Colonic mucosa (tissue), 4 donors: ENCODE data around the gene TIMM17A. TPM values are rescaled to one million over a fixed set of nuclear protein-coding genes. Genes with fewer than 3 reads are reported as not detected.

Experiments
- DNase-seq: peaks from one replicate; pipeline ENCODE4 v3.0.0-alpha.2; 2020
- H3K27ac ChIP-seq: fragments of 200-600 bp; one replicate; pipeline ENCODE4 v1.8.0; 2021
- H3K27me3 ChIP-seq: fragments of 200-600 bp; one replicate; pipeline ENCODE4 v1.8.0; 2021
- H3K36me3 ChIP-seq: fragments of 200-600 bp; one replicate; pipeline ENCODE4 v1.8.0; 2021
- H3K4me1 ChIP-seq: fragments of 200-600 bp; one replicate; pipeline ENCODE4 v1.8.0; 2021; ENCODE audit warnings: mild to moderate bottlenecking
- H3K4me3 ChIP-seq: fragments of 200-600 bp; one replicate; pipeline ENCODE4 v1.8.0; 2021
- H3K9ac ChIP-seq, 2 donors: one replicate each; pipeline ENCODE4 v1.7.0; 2013; ENCODE audit warnings: control low read depth in 2 of 2, low read depth in 2 of 2, low read length in 2 of 2
- H3K9me3 ChIP-seq: fragments of 200-600 bp; one replicate; pipeline ENCODE4 v1.8.0; 2021
- intact Hi-C: fragments of 100-400 bp; cut with DNase I; formaldehyde crosslinking; loops from one replicate; pipeline ENCODE4 v1.14.1; 2022
- total RNA-seq, 2 donors: library from RNA; stranded (reverse); fragmentation: NEBNext Ultra II Directional in 1 of 2; extraction: Animal tissue kit (Norgen Biotek cat#: 25700) in 1 of 2; gene quantifications; one replicate each; pipeline ENCODE4 v1.2.1, GENCODE V29; 2021
- TF ChIP-seq, protein P1 (sequence below): fragments of 200-600 bp; IDR thresholded peaks from one replicate; pipeline ENCODE4 v1.8.0; 2022; ENCODE audit warnings: antibody characterized with exemption, mild to moderate bottlenecking
- donor health status: healthy.
- donor health status: DM: no; HTN: no; CAD: no.
- donor health status: DM: no; HTN: no; CAD: no.

The TIMM17A gene
- total RNA-seq, 2 donors from 2014 or later: 63.4 to 84.7 TPM

DNA sequence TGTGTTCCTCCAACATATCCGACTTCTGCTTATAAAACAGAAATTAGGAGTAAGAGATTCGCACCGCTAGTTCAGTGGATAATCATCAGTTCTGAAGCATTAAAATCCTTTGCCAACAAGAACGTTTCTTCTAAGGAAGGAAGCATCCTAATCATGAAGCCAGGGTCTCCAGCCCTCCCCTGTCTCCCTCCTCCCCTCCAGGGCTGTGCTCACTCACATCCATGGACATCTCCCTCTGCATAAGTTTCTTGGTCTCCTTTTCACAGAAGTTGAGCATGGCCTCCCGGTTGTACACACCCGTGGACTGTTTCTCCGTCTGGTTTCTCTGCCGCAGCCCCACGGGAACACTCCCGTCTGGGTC lies 9.5 kb upstream of the TIMM17A start:
- Histone ChIP-seq H3K27me3 (peaks cover 13% of the 10 kb centered on the region), H3K27ac (peak overlapping the region; percentile 60), H3K36me3 (no peaks in the 10 kb centered on the region), H3K4me3 (peak overlapping the region; percentile 35), H3K9ac (peak overlapping the region; percentile 60 to 72), H3K4me1 (no peaks in the 10 kb centered on the region), H3K9me3 (no peaks in the 10 kb centered on the region)
- intact Hi-C loops: no loop called here
- TF ChIP-seq, protein P1, sequence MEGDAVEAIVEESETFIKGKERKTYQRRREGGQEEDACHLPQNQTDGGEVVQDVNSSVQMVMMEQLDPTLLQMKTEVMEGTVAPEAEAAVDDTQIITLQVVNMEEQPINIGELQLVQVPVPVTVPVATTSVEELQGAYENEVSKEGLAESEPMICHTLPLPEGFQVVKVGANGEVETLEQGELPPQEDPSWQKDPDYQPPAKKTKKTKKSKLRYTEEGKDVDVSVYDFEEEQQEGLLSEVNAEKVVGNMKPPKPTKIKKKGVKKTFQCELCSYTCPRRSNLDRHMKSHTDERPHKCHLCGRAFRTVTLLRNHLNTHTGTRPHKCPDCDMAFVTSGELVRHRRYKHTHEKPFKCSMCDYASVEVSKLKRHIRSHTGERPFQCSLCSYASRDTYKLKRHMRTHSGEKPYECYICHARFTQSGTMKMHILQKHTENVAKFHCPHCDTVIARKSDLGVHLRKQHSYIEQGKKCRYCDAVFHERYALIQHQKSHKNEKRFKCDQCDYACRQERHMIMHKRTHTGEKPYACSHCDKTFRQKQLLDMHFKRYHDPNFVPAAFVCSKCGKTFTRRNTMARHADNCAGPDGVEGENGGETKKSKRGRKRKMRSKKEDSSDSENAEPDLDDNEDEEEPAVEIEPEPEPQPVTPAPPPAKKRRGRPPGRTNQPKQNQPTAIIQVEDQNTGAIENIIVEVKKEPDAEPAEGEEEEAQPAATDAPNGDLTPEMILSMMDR: no peak
- DNase-seq: no peak

DNA sequence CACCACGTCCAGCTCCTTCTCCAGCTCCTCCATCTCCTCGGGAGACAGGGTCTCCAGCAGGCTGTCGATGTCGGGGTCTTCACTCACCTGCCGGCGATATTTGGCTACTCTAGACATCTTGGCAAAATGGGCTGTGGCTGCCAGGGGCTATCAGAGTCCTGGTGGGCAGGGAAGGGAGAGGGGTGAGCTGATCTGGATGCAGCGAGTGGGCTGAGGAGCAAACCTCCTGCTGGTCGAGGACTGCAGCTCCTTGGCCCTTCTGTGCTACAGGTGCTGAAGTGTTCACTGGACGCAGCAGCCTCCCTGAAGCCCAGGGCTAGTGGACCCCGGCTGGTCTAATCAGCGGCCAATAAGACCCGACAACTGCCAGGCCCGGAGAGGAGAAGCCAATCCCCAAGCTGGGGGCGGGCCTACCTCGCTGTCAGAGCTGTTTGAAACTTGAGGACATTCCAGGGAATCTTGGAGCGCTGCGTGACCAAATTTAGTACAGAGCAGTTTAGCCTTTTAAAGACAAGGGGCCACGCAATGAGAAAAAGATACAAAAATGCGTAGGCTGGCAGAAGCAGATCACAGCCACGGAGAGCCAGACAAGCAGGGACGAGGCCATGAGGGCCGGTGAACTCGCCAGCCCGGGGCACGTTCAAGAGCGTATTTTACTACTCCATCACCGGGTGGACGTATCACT lies 8.9 kb upstream of the TIMM17A start, which contains the start of gene LMOD1:
Gene LMOD1 (minus strand): TSS at position 325 of the 685 bp plus-strand sequence. CDS start 208 bp downstream, at position 117.
- peak within 1 kb of the TSS; percentile 60 for H3K27ac ChIP-seq
- intact Hi-C loops: no loop called here
- TF ChIP-seq, protein P1: no peak
- no peaks in the 10 kb centered on the region for H3K36me3 ChIP-seq
- H3K9me3 ChIP-seq: no peaks in the 10 kb centered on the region
- H3K9ac ChIP-seq: peak within 1 kb of the TSS; percentile 60 to 72
- DNase-seq: peak; percentile 72
- H3K4me1 ChIP-seq: no peaks in the 10 kb centered on the region
- H3K4me3 ChIP-seq: peak within 1 kb of the TSS; percentile 35
- peaks cover 13% of the 10 kb centered on the region for H3K27me3 ChIP-seq

- H3K27ac ChIP-seq: peak overlapping the region; percentile 9
- no peaks in the 10 kb centered on the region for H3K36me3 ChIP-seq
- TF ChIP-seq, protein P1: no peak
- peaks cover 13% of the 10 kb centered on the region for H3K27me3 ChIP-seq
- no peaks in the 10 kb centered on the region for H3K9me3 ChIP-seq
- intact Hi-C loops: no loop called here
- H3K4me3 ChIP-seq: no peak overlapping the region
- no peak overlapping the region for H3K9ac ChIP-seq
- no peaks in the 10 kb centered on the region for H3K4me1 ChIP-seq
- DNase-seq: no peak
Observed at GRCh38 chr1:201947697-201948008, 7.7 kb upstream of the TIMM17A start.

GRCh38 chr1:201949491-201949890 lies 5.8 kb upstream of the TIMM17A start:
- Histone ChIP-seq H3K9me3 (no peaks in the 10 kb centered on the region), H3K4me3 (no peak overlapping the region), H3K36me3 (no peaks in the 10 kb centered on the region), H3K27me3 (peaks cover 13% of the 10 kb centered on the region), H3K9ac (no peak overlapping the region), H3K4me1 (no peaks in the 10 kb centered on the region), H3K27ac (no peak overlapping the region)
- intact Hi-C loops: no loop called here
- DNase-seq: no peak
- TF ChIP-seq, protein P1: no peak

DNA sequence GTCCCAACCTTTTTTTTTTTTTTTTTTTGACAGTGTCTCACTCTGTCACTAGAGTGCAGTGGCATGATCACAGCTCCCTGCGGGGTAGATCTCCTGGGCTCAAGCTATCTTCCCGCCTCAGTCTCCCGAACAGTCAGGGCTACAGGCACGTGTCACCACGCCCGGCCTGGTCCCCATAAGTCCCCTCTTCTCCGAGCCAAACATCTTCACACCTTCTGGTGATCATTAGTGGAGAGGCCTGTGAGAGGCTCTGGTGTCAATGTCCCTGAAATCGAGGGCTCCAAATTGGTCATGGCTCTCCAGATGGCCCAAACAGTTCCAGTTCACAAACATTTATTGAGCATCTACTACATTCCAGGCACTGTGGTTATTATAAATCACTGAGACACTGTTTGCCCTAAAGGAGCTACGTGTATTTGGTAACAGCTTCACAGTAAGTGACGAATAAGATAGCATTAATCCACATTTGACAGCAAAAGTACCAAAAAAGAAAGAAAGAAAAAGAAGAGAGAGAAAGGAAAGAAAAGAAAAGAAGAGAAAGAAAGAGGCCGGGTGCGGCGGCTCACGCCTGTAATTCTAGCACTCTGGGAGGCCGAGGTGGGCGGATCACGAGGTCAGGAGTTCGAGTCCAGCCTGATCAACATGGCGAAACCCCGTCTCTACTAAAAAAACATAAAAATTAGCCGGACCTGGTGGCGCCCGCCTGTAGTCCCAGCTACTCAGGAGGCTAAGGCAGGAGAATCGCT lies 867 bp upstream of the TIMM17A start:
- TF ChIP-seq, protein P1: no peak
- Histone ChIP-seq H3K9me3 (no peaks in the 10 kb centered on the region), H3K4me1 (no peaks in the 10 kb centered on the region), H3K36me3 (peaks cover 6% of the 10 kb centered on the region), H3K9ac (peak overlapping the region; percentile 72 to 100), H3K27me3 (no peaks in the 10 kb centered on the region), H3K27ac (peak overlapping the region; percentile 68), H3K4me3 (peak overlapping the region; percentile 90)
- intact Hi-C loops: no loop called here
- no peak for DNase-seq
